ENCODE data around the gene RHCG.
"Not testable (repeated sequence)": the region's sequence is repeated elsewhere in the genome, so short reads cannot be mapped to it uniquely, and the experiment has no call there.

Gene RHCG

DNA sequence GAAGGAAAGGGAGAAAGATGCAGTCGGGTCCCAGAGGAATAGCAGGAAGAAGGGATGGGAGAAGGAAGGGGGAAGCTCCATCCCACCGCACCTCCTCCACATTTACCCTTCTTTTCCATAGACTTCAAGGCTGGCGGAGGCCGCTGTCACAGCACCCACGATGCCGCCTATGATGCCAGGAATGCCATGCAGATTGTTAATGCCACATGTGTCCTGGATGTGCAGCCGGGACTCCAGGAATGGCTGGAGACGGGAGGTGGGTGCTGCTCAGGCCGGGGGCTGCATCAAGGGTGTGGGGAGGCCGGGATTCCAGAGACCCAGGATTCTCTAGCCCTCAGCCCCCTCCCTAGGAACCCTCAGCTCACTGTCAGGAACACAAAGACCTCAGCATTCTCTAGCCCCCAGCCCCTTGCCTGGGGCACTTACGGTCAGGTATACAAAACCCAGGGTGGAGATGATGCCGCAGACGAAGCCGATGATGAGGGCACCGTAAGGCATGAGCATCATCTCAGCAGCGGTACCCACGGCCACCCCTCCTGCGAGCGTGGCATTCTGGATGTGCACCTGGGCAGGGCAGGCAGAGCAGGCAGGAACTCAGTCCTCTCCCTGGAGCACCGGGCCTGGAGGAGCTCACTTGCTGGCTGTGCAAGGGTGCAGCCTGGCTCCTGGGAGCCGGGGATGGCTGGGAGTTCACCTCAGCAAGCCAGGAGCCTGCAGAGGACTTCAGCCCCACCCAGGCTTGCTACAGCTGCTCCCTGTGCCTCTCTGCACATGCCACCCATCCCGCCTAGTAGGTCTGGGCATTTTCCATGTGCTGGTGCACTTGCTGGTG lies 18.8 kb downstream of the RHCG start:
- DNase-seq (ENCODE audit: extremely low read depth, low read depth): no peak
- TF ChIP-seq, protein P1, sequence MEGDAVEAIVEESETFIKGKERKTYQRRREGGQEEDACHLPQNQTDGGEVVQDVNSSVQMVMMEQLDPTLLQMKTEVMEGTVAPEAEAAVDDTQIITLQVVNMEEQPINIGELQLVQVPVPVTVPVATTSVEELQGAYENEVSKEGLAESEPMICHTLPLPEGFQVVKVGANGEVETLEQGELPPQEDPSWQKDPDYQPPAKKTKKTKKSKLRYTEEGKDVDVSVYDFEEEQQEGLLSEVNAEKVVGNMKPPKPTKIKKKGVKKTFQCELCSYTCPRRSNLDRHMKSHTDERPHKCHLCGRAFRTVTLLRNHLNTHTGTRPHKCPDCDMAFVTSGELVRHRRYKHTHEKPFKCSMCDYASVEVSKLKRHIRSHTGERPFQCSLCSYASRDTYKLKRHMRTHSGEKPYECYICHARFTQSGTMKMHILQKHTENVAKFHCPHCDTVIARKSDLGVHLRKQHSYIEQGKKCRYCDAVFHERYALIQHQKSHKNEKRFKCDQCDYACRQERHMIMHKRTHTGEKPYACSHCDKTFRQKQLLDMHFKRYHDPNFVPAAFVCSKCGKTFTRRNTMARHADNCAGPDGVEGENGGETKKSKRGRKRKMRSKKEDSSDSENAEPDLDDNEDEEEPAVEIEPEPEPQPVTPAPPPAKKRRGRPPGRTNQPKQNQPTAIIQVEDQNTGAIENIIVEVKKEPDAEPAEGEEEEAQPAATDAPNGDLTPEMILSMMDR (IDR thresholded peaks at IDR 0.05; ENCODE audit: low read depth, low read length): no peak

DNA sequence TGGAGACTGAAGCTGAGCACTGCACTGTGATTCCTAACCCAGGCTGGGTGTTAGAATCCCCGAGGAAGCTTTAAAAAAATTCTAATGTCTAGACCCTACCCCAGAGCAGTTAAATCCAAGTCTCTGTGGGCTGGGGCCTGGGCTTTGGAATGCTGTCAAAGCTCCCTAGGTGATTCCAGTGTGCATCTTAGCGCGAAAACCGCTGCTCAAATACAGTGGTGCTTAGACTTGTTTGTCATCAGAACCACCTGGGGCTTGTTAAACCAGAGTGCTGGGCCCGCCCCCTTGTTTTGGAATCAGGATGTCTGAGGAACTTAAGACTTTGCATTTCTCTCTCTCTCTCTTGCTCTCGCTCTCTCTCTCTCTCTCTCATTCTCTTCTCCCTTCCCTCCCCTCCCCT lies 20.7 kb downstream of the RHCG start:
- TF ChIP-seq, protein P1 (IDR thresholded peaks at IDR 0.05; ENCODE audit: low read depth, low read length): no peak
- no peak for DNase-seq (ENCODE audit: extremely low read depth, low read depth)

DNA sequence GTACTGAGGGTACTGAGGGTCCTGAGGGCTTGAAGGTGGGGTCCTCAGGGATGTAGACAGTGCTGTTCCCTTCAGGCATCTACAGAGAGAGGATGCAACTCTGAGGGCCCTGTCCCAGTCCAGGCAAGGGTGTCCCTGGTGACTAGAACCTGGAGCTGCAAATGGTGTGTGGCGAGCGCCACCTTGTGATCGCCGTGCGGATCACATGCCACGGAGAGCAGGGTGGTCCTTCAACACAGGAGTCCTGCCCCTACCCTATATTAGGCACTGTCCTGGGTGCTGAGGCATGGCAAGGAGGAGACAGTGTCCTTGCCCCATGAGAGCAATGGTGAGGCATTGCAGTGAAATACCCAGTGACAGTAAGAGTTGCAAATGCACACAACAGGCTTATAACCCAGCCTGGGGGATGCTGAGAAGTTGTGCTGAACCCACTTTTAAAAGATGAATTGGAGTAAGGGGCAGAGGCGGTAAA lies 23.6 kb downstream of the RHCG start:
- TF ChIP-seq, protein P1 (IDR thresholded peaks at IDR 0.05; ENCODE audit: low read depth, low read length): peak; percentile 68
- peak; percentile 15 for DNase-seq (ENCODE audit: extremely low read depth, low read depth)

DNA sequence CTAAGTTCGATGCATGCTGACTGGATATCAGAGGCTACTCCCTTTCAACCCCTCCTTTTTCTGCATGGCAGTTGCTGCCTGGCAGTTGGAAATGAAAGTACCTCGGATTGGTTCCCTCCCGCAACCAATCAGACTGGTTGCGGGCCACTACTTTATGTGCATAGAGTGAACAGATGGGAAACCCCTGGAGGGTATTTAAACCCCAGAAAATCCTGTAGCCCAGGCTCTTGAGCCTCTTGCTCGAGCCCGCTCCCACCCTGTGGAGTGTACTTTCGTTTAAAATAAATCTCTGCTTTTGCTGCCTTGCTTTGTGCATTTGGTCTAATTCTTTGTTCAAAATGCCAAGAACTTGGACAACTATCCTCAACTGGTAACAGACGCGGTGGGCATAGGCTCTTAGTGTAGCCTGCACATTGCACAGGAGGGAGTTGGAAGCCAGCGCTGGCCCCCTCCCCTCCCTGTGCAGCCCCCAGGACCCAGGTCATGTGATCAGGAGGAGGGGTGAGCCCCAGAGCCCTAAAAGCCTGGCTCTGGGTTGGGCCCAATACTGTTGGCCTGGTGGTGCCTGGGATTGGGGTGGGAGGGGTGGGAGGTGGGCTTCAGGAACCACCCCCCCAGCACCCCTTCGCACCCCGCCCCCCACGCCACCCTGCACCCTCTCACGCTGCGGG lies 26.8 kb downstream of the RHCG start:
- DNase-seq (ENCODE audit: extremely low read depth, low read depth): no peak
- TF ChIP-seq, protein P1 (IDR thresholded peaks at IDR 0.05; ENCODE audit: low read depth, low read length): no peak

DNA sequence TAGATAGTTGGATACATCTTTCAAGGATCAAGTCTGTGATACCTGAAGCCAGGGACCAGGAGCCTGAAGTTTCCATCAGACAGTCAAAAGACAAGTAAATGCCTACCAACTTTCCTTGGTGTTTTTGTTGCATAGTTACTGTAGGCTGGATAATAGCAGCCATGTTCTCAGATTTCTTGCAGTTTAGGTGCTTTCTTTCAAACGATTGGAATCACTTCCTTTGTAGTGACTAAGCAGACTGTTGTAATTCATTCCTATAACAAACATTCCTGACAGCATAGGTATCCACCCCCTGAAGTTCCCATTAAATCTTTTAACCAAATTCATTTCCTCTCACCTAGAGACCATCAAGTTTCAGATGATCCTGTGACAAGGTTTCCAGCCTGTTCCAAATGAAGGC lies 27.6 kb downstream of the RHCG start:
- DNase-seq (ENCODE audit: extremely low read depth, low read depth): not testable (repeated sequence)

DNA sequence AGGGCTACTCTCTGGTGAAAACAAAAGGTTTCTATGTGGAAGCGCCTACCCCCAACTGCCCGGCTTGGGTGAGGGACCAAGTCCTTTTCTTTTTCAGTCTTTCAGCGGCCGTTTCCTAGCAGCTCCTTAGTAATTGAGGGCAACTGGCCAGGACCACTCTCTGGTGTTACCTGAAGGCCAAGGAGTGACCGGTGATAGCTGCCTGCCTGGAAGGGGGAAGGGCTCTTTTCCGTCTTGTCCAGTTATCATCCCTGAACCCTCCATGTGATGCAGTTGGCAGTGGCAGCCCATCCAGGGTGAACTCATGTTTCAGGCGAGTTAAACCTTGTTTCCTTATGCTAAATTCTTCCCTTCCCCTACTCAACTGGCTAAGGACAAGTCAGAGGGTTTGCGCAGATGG lies 33.3 kb downstream of the RHCG start:
- TF ChIP-seq, protein P1 (IDR thresholded peaks at IDR 0.05; ENCODE audit: low read depth, low read length): no peak
- no peak for DNase-seq (ENCODE audit: extremely low read depth, low read depth)

DNA sequence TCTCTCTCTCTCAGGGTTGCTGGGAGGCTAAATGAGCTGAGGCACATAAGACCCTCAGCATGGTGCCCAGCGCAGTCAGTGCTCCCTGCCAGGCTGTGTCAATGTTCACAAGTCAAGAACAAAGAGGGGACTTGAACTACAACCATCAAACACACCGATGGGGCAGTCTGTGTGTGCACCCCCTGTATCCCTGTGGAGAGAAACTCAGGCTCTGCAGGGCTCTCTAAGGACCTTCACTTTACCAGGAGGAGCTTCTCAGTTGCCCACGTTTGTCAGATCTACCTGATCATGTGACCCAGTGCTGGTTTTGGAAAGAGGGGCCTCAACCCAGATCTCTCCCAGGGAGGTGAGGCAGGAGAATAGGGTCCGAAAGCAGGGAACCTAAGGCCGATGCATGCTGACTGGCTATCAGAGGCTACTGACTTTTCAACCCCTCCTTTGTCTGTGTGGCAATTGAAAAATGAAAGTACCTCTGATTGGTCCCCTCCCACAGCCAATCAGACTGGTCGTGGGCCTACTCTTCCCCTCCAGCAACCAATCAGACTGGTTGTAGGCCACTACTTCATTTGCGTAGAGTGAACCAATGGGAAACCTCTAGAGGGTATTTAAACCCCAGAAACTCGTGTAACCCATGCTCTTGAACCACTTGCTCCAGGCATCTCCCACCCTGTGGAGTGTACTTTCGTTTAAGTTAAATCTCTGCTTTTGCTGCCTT lies 34.0 kb downstream of the RHCG start:
- no peak for DNase-seq (ENCODE audit: extremely low read depth, low read depth)
- TF ChIP-seq, protein P1 (IDR thresholded peaks at IDR 0.05; ENCODE audit: low read depth, low read length): no peak
